Mesodermal cell (in vitro differentiated cells): ENCODE data around the gene NREP.
A peak's percentile ranks its signal among the peaks of the same experiment; 100 is the strongest.

Experiments
- H3K27ac ChIP-seq: 2 replicates; pipeline ENCODE4 v1.7.0; 2013; ENCODE audit warnings: mild to moderate bottlenecking, low read depth, low read length, moderate library complexity; ENCODE audit not compliant: severe bottlenecking
- H3K36me3 ChIP-seq: 2 replicates; pipeline ENCODE4 v1.7.1; 2013; ENCODE audit warnings: mild to moderate bottlenecking, low read length, moderate library complexity; ENCODE audit not compliant: control insufficient read depth, insufficient read depth
- H3K4me1 ChIP-seq: one replicate; pipeline ENCODE4 v1.7.1; 2013; ENCODE audit warnings: mild to moderate bottlenecking, low read length; ENCODE audit not compliant: insufficient read depth, control insufficient read depth, poor library complexity, severe bottlenecking
- H3K4me3 ChIP-seq: 2 replicates; pipeline ENCODE4 v1.7.0; 2013; ENCODE audit warnings: low read length, control low read depth, mild to moderate bottlenecking; ENCODE audit not compliant: insufficient read depth, poor library complexity, severe bottlenecking; ENCODE audit errors: extremely low read depth
- H3K9me3 ChIP-seq: 2 replicates; pipeline ENCODE4 v1.7.1; 2013; ENCODE audit warnings: mild to moderate bottlenecking, low read length, moderate library complexity; ENCODE audit not compliant: control insufficient read depth
- WGBS, 2 experiments: methylation state at CpG; one replicate each; pipeline ENCODE4 v1.1.5; 2013; ENCODE audit warnings: missing lambda C conversion rate in 2 of 2; ENCODE audit not compliant: insufficient coverage in 2 of 2; 5-methylcytosine and 5-hydroxymethylcytosine counted together

The NREP gene

DNA sequence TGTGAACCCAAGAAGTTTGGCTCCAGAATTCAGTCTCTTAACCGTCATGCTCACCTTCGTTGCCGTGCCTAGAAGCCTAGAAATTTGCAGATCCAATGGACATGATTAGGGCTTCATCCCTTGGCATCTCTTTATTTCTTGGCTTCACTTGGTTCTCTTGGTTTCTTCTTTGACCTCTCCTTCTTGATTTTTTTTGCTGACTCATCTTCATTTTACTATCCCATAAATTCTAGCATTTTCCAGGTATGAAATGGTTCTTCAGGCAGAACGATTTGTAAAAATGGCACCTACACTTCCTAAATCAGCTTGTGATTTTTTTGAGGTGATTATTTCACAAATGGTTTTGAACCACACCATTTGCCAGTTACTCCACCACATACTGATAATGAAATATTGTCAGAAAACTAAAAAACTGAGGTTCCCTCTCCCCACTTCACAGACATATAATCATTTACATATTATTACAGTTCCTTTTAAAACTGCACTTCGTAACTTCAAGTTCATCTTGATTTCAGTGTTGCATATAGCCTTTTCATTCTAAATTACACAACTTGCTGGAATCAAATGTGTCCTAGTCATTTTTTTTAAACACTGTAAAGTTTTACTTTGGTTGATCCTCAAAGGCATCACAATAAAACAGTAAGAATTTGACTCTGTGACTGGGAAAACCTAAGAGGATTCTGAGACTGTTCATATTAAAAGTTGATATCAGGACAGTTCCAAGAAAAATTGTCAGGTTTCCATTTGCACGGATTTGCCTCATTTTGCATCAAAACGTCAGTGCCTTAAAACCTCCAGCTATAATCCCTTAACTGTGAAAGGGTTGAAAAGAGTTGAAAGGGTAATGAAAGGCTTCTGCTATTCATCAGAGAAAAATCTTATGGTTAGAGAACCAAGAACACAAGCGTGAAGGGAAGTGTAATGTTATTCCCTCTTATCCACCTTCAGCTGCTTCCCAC lies 8.9 kb upstream of the NREP start:
- WGBS, 2 experiments = 91 to 98% methylated on average over 5 to 7 of the region's 8 CpGs
- no peaks in the 10 kb centered on the region for H3K9me3 ChIP-seq
- H3K27ac ChIP-seq = no peak overlapping the region

DNA sequence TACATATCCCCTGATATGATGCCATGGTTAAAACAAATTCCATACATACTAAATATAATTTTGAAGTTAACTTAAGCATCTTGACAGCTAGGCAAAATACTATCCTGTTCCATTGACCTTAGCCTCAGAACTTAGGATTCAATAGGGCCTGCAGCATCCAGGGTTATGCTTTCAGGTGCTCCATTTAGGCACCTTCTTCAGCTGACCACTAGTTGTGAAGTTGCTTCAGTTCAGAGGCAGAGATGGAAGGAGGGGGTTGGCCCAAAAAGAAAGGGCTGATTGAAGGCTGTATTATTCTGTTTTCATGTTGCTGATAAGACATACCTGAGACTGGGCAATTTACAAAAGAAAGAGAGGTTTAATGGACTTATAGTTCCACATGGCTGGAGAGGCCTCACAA lies 7.0 kb upstream of the NREP start:
- H3K9me3 ChIP-seq = no peaks in the 10 kb centered on the region
- H3K4me1 ChIP-seq = no peaks in the 10 kb centered on the region
- no peaks in the 10 kb centered on the region for H3K36me3 ChIP-seq
- no peak overlapping the region for H3K4me3 ChIP-seq
- no peak overlapping the region for H3K27ac ChIP-seq

More for the DNA sequence above, 8.9 kb upstream of the NREP start:
- H3K36me3 ChIP-seq = no peaks in the 10 kb centered on the region
- no peak overlapping the region for H3K4me3 ChIP-seq
- H3K4me1 ChIP-seq = no peaks in the 10 kb centered on the region

DNA sequence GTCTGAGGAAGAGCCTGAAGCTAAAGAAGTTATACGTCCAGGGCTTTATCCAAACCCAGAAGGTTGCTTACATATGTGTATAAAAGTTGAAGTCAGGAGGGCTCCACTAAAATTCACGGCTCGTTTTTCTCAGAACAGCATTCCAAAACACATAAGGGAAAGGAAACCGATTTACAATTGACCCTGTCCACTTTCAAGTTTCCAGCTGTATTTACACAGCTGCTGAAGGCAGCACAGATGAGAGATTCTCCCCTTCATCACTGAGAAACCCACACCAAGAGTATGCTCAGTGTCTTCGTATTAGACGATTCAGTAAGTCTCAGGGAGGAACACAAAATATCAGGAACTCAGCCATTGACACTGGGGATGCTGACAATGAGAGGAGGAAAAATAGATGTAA lies 5.9 kb upstream of the NREP start:
- no peaks in the 10 kb centered on the region for H3K4me1 ChIP-seq
- H3K4me3 ChIP-seq = no peak overlapping the region
- H3K27ac ChIP-seq = no peak overlapping the region
- no peaks in the 10 kb centered on the region for H3K36me3 ChIP-seq
- H3K9me3 ChIP-seq = no peaks in the 10 kb centered on the region
- WGBS, 2 experiments = 87 to 100% methylated on average over 2 to 4 of the region's 6 CpGs

DNA sequence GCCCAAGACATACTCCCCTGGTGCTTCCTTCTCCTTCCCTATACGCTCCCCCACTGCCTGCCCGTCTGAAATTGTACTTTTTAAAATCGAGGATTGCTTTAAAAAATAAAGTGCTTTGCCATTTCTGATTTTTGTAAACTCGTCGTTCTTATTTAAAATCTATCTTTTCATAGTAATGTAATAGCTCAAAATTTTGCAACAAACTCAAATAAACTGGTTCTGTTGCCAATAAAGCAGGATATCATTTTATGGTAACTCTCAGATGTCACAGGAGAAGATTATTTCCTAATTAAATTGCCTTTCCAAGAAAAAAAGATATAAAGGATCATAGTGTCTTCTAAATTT lies 1.3 kb upstream of the NREP start:
- WGBS, 2 experiments = no CpG with 5 or more reads among the region's 5 CpGs
- peak overlapping the region; percentile 75 for H3K4me3 ChIP-seq

DNA sequence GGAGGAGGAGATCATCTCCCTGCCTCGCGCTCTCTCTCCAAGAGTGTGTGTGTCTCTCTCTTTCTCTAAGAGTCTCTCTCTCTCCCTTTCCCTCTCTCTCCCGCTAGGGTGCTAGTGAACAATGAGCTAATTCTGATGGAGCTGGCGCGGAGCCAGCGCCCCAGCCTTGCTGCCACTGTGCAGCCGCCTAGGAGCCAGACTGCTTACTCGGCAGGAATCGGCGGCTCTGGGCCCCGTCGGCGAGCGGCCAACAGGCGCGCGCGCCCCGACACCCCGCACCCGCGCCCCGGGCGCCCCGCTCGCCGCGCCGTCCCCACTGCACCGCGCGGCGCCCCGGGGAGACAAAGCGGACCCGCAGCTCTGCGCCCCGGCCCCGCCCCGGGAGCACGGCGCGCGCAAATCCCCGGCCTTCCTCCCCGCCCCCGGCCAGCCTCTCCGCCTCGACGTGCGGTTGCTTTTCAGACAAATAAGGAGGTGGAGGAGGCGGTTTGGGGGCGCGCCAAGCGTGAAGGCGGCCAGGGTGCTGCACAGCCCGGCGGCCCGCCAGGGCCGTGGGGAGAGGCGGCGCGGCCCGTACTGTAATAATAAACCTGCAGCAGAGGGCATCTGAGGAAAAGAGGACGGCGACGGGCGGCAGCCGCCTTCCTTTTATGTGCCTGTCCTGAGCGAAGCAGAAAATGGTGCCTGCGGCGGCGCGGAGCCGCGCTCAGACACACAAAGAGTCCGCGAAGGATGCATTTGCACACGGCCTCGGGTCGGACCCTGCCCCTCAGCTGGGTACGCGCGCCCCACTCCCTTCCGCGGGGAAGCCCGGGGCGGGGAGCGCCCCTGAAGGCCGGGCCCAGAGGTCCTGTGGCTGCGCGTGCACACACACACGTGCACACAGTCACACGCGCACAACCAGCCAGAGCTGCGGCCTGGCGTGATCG lies 625 bp upstream of the NREP start:
- Histone ChIP-seq H3K4me1 (no peaks in the 10 kb centered on the region), H3K27ac (peak overlapping the region; percentile 95), H3K36me3 (peaks cover 9% of the 10 kb centered on the region), H3K9me3 (no peaks in the 10 kb centered on the region), H3K4me3 (peak overlapping the region; percentile 75)
- WGBS, 2 experiments = 1% methylated on average over 57 to 80 of the region's 98 CpGs

More for the DNA sequence above, 1.3 kb upstream of the NREP start:
- Histone ChIP-seq H3K9me3 (no peaks in the 10 kb centered on the region), H3K4me1 (no peaks in the 10 kb centered on the region), H3K36me3 (peaks cover 9% of the 10 kb centered on the region), H3K27ac (peak overlapping the region; percentile 95)

DNA sequence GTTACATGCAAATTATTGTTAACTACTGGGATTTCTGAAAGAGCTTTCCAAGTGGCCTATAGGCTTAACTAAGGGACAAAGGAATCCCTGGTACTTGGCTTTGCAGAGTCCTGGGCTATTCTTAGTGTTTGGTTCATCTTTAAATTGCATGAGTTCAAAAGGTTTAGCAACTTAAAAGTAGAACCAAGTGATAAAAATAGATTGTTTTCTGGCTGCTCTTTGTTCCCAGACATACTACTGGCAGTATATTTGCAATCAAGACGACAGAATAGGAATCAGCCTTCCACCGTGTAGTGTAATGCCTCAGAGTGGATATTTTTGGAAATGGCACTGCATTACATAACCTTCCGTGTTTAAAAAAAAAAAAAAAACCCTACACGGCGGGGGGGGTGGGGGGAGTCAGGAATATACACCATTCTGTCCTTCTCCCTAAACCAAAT lies 1.0 kb downstream of the NREP start:
- no peaks in the 10 kb centered on the region for H3K4me1 ChIP-seq
- H3K36me3 ChIP-seq = peaks cover 17% of the 10 kb centered on the region
- WGBS, 2 experiments = 0% methylated on average over 1 to 2 of the region's 5 CpGs
- H3K4me3 ChIP-seq = peak overlapping the region; percentile 75
- peak overlapping the region; percentile 65 for H3K27ac ChIP-seq
- H3K9me3 ChIP-seq = no peaks in the 10 kb centered on the region

DNA sequence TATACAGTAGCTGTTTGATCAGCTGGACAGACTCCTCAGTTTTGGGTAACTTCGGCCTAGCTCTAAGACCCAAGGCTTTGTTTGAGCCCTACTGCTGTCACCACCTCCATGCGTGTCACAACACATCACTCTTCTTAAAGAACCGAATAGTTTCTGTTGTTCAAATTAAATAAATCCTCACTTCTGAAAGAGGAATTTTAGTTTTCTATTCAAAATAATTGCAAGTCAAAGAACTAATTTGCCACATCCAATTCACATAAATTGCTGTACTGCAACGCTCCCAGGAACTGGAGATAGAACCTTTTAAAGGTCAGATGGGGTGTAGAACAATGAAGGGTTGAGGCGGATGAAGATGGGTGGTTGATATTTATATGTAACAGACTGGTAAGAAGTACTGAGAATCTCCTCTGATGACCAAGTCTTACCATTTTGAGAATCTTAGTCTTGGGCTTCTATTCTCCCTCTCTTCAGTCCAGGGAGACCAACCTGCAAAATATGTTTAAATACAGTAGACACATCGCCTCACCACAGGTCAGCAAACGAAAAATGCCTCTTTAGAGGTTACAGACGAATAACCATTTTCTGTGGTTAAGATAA lies 1.6 kb downstream of the NREP start:
- H3K4me3 ChIP-seq = peak overlapping the region; percentile 75
- peaks cover 20% of the 10 kb centered on the region for H3K36me3 ChIP-seq
- 32 to 40% methylated on average over 1 to 5 of the region's 8 CpGs for WGBS, 2 experiments
- H3K27ac ChIP-seq = peak overlapping the region; percentile 65
- no peaks in the 10 kb centered on the region for H3K9me3 ChIP-seq
- no peaks in the 10 kb centered on the region for H3K4me1 ChIP-seq

DNA sequence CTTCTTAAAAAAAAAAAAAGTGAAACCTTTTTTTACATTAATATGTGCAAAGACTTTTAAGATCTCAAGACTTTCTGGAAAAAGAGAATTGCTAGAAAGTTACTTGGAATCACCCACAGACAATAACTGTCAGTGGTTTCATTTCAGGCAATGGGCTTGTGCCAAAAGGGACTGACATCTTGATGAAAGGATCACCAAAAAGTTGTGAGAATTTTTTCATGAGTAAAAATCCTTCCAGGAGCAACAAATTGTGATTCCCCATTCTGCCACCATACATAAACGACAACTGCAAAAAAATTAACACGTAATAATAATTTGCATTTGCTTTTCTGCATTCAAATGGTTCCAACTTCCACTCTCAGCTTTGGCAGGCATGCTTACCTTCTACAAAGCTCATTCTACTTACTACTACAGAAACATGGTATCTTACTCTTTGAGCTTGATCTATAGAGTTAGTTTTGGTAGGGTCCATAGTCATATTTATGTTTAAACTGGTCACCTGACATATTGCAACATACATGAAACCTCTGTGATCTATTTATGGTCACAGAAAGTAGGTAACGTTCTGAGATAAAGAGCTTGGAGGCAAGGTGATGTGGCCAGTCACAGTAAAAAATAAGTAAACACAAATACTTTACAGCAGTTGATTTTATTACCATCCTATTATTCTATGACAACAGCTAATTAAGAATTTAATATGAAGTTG lies 3.0 kb downstream of the NREP start:
- Histone ChIP-seq H3K9me3 (no peaks in the 10 kb centered on the region), H3K4me3 (no peak overlapping the region), H3K27ac (no peak overlapping the region), H3K4me1 (no peaks in the 10 kb centered on the region), H3K36me3 (peaks cover 35% of the 10 kb centered on the region)
- WGBS, 2 experiments = 83 to 95% methylated on average over 1 to 2 of the region's 3 CpGs

DNA sequence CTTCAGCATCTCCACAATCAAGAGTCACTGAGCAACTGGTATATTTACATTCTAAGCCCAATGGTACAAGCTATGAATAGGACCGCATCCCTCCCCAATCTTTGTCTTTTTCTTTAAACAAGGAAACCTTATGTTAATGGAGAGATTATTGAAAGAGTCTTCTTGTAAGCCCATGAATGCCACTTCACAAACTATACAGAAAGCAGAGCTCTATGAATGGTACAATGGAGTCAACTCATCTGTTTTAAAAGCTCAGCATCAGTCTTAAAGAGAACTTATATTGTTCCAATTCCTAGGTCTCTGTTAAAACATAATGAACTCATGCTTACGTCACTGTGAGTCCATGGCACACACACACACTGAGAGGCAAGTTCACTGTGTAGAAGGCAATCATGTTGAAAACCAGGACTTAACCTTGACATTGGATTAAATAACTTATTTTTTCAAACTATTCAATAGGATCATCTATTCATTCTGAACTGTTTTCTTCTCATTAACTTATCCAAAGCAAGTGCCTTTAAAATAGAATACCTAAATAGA lies 4.5 kb downstream of the NREP start:
- 100% methylated on average over 1 of the region's 2 CpGs; no CpG with 5 or more reads in 1 of the 2 experiments for WGBS, 2 experiments
- H3K4me1 ChIP-seq = no peaks in the 10 kb centered on the region
- H3K9me3 ChIP-seq = no peaks in the 10 kb centered on the region
- peaks cover 44% of the 10 kb centered on the region for H3K36me3 ChIP-seq
- no peak overlapping the region for H3K27ac ChIP-seq
- no peak overlapping the region for H3K4me3 ChIP-seq
